Colon (tissue), 2 donors: ENCODE data around the gene THUMPD1.
"Not testable (repeated sequence)": the region's sequence is repeated elsewhere in the genome, so short reads cannot be mapped to it uniquely, and the experiment has no call there.

ENCODE experiments used
- FAIRE-seq: peaks from 2 replicates; lab custom pipeline; 2012; peaks lifted over from hg19 to GRCh38; lab: Jason Lieb, UNC
- donor health status: control.
- donor health status: control.

THUMPD1 gene, protein sequence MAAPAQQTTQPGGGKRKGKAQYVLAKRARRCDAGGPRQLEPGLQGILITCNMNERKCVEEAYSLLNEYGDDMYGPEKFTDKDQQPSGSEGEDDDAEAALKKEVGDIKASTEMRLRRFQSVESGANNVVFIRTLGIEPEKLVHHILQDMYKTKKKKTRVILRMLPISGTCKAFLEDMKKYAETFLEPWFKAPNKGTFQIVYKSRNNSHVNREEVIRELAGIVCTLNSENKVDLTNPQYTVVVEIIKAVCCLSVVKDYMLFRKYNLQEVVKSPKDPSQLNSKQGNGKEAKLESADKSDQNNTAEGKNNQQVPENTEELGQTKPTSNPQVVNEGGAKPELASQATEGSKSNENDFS

GRCh38 chr16:20741554-20742285 lies at the start of gene THUMPD1:
Gene THUMPD1 (minus strand): TSS chr16:20741818. CDS start chr16:20741739, 79 bp downstream.
- no peak for FAIRE-seq

DNA sequence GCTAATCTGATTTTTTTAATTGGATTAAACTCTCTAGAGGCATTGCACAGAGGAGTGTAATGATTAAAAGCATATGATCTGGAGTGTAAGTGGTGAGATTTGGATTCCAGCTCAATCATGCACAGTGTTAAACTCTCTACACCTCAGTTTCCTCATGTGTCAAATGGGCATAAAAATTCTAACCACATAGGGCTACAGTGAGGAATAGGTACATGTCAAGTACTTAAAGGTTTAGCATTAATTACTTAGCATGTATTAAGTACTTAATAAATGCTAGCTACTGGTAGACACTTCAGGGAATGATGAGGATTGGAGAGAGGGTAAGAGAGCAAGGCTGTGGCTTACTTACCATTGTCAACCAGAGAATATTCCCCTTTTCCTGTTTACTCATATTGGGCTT lies 47.5 kb upstream of the THUMPD1 start:
- FAIRE-seq = no peak

DNA sequence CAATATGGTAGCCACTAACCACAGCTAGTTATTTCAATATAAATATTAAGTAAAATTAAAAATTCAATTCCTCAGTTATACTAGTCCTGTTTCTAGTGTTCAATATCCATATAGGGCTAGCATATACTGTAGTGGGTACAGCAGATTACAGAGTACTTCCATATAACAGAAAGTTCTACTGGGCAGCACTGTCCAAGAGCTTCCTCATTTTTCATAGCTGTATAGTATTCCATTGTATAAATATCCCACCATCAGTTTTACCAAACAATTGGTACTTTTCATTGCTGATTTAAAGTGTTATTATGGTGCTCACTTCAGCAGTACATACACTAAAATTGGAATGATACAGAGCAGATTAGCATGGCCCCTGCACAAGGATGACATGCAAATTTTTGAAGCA lies 42.6 kb upstream of the THUMPD1 start:
- FAIRE-seq = no peak

DNA sequence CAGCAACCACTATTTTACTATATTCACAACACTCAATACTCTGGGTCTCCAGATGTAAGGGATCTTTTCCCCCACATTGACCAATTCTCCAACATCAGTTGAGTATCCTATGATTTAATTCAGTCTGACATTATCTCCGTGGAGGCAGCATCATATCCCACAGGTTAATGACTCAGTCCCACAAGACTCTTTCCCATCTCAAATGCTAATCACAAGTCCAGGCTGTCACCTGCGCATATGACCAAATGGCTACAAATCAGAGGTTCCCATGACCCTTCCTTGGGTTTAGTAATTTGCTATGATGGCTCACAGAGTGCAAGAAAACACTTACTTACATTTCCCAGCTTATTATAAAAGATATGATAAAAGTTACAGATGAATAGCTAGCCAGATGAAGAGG lies 40.9 kb upstream of the THUMPD1 start:
- FAIRE-seq = no peak

- FAIRE-seq = no peak
Measured at GRCh38 chr16:20781697-20782096, 40.1 kb upstream of the THUMPD1 start.

DNA sequence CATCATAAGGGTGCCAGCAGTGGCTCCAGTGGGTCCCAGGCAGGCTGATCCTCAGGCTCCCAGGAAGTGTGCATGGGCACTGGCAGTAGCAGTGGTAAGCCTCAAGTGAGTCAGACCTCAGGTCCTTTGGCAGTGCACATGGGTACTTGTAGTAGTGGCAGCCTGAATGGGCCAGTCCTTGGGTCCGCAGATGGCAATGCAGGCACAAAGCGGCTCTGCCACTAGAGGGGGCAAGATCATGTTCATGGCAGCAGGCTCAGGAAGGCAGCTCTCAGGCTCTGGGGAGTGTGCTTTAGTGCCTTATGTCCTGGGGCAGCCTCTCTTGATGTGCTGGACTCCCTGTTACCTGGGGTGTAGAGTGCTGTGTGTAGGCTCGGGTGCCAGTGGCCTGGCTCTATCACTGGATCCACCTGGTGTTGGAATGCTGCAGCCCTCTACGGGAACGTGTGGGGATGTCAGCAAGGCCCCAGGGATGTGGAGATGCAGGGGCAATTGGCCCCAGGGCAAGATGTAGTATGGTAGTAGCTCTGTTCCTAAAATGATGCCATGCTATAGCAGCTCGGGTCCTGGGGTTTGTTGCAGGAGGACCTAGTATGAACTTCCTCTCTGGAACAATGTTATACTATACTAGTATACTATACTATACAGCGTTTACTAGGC lies 33.2 kb upstream of the THUMPD1 start:
- no peak for FAIRE-seq

GRCh38 chr16:20773679-20774078 lies 32.1 kb upstream of the THUMPD1 start:
- FAIRE-seq = no peak

- FAIRE-seq = no peak
Measured at GRCh38 chr16:20768818-20769217, 27.2 kb upstream of the THUMPD1 start.

GRCh38 chr16:20768121-20768520 lies 26.5 kb upstream of the THUMPD1 start:
- no peak for FAIRE-seq

- FAIRE-seq = no peak
Measured at GRCh38 chr16:20767577-20767976, 26.0 kb upstream of the THUMPD1 start.

GRCh38 chr16:20766294-20766693 lies 24.7 kb upstream of the THUMPD1 start:
- FAIRE-seq = no peak

DNA sequence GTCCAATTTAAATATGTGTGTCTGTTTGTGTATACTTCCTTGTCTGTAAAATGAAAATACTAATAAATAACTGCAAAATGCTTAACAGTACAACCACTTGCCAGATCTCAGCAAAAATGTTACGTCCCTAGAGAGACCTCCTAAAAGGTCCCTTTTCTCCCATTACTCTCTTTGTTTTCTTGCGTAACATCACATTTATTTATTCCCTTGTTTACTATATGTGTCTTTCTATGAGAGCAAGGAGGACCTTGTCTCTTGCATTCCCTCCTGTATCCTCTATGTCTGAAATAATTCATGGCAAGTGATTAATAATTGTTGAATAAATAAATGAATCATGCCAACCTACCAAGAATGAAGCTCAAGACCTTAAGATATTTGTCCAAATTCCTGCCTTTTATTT lies 24.1 kb upstream of the THUMPD1 start:
- FAIRE-seq = no peak

GRCh38 chr16:20764448-20764847 lies 22.8 kb upstream of the THUMPD1 start:
- not testable (repeated sequence) for FAIRE-seq

DNA sequence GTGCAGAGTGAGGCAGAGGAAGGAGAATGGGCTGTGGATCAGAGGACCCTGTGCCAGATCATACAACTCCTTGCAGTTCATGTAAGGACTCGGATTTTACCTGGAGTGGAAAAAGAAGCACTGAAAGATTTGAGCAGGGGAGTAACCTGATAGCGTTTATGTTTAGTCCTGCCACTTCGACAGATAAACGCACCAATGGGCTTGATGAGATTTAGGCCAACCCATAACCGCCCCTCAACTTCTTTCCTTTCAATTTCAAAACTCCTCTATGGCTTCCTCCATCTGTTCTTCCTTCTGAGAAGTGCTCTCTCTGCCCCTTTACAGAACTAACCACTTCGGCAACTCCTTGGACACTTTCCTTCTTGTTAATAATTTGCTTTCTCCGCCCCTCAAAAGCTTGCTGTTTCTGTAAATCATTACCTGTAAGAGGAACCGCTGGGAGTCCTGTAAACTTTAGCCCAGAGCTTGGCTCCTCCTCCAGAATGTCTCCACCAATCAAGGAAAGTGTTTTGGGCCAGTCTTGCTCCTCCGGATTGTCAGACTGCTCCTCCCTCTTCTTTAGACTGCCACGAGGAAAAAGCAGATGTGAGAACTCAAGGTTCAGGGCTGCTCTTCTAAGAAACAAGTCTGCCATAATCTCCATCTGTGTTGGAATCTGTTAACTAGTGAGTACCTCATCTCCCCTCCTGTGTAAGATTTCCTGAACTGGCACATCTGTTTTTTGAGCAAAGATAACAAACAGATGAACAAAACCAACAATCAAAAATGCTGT lies 22.0 kb upstream of the THUMPD1 start, which contains the start of gene ACSM3:
Gene ACSM3 (plus strand): TSS at position 554 of the 772 bp plus-strand sequence. CDS start 6,021 bp downstream, outside the sequence.
- peak; percentile 96 for FAIRE-seq

DNA sequence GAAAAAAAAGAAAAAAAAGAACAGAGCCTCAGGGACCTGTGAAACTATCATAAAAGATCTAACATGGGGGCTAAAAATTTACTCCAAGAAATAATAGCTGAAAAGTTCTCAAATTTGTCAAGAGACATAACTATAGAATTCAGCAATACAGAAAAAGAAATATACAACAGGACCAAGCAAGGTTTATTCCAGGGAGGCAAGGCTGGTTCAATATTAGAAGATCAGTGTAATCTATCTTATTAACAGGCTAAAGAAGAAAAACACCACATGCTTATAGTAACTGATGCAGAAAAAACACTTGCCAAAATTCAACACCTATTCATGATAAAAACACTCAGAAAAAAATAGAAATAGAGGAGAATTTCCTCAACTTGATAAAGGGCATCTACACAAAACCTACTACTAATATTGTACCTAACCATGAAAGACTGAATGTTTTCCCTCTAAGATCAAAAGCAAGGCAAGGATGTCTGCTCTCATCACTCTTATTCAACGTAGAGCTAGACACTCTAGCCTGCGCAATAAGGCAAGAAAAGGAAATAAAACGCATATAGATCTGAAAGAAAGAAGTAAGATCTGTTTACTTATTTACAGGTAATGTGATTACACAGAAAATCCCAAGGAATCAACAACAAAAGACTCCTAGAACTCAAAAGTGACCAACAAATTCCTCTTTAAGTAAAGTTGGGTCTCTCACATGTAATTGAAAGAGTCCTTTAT lies 20.9 kb upstream of the THUMPD1 start:
- FAIRE-seq = no peak

GRCh38 chr16:20761175-20761574 lies 19.6 kb upstream of the THUMPD1 start:
- FAIRE-seq = no peak

GRCh38 chr16:20760346-20760745 lies 18.7 kb upstream of the THUMPD1 start:
- no peak for FAIRE-seq

GRCh38 chr16:20755799-20756198 lies 14.2 kb upstream of the THUMPD1 start:
- FAIRE-seq = not testable (repeated sequence)

GRCh38 chr16:20755238-20755637 lies 13.6 kb upstream of the THUMPD1 start:
- no peak for FAIRE-seq

DNA sequence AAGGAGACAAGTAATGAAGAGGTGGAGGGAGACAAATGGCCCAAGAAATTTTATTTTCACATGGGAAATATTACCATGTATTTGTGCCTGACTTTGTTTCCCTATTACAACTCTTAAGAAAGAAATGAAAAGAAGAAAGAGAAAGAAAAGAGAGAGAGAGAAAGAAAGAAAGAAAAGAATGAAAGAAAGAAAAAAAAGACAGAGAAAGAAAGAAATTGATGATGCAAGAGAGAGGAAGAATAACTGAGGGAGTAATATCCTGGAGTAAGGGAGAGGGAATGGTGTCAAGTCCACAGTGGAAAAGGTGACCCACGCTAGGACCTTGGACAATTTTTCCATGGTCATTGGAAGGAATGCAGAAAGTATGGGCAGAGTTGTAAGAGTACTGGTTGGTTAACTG lies 12.1 kb upstream of the THUMPD1 start:
- FAIRE-seq = no peak

- FAIRE-seq = no peak
Measured at GRCh38 chr16:20750558-20750957, 8.9 kb upstream of the THUMPD1 start.
